CD4-positive, alpha-beta T cell (primary cell): ENCODE measurements around the gene ITK. TPM values are rescaled to one million over a fixed set of nuclear protein-coding genes. Genes with fewer than 3 reads are reported as not detected.
"Not testable (repeated sequence)": the region's sequence is repeated elsewhere in the genome, so short reads cannot be mapped to it uniquely, and the experiment has no call there.

Experiments
- ATAC-seq: fragments of 200-7000 bp; cut with Tn5 transposase; one replicate; pipeline ENCODE4 v1.10.0; 2022; ENCODE audit warnings: mild to moderate bottlenecking; ENCODE audit not compliant: poor library complexity
- CTCF ChIA-PET: fragments of 350-600 bp; sonication (Branson Sonifier 250); formaldehyde crosslinking; loops from one replicate; lab custom pipeline; 2021; ENCODE audit warnings: antibody characterized with exemption, inconsistent platforms; lab: Charles Lee
- POLR2A ChIA-PET: fragments of 350-600 bp; sonication (Branson Sonifier 250); formaldehyde crosslinking; loops from one replicate; lab custom pipeline; 2021; ENCODE audit warnings: antibody characterized with exemption, inconsistent platforms; lab: Charles Lee
- DNase-seq, 14 experiments: peaks; one replicate each; pipeline ENCODE4 v3.0.0-alpha.2; 2013 to 2020; ENCODE audit warnings: mixed read lengths in 2 of 14
- H3K27ac ChIP-seq, 2 donors: one replicate each; pipeline versions ENCODE4 v1.5.1 to v1.7.0; 2013; ENCODE audit warnings: low read length in 2 of 2, low read depth in 1 of 2, mild to moderate bottlenecking in 1 of 2
- H3K27me3 ChIP-seq, 2 experiments: 1 replicate in 1 of 2; 2 replicates in 1 of 2; pipeline versions ENCODE4 v1.6.1 to v1.7.0; 2013; ENCODE audit warnings: low read length in 2 of 2, control low read depth in 1 of 2, mild to moderate bottlenecking in 1 of 2, moderate library complexity in 1 of 2; ENCODE audit not compliant: insufficient read depth in 2 of 2, control insufficient read depth in 1 of 2
- H3K36me3 ChIP-seq: one replicate; pipeline ENCODE4 v1.6.1; 2013; ENCODE audit warnings: low read length, control low read depth; ENCODE audit not compliant: insufficient read depth
- H3K4me1 ChIP-seq: one replicate; pipeline ENCODE4 v1.6.1; 2013; ENCODE audit warnings: low read length, control low read depth; ENCODE audit not compliant: insufficient read depth
- H3K4me3 ChIP-seq: one replicate; pipeline ENCODE4 v1.5.1; 2013; ENCODE audit warnings: mild to moderate bottlenecking, low read length, moderate library complexity
- H3K9me3 ChIP-seq, 2 experiments: 1 replicate in 1 of 2; 2 replicates in 1 of 2; pipeline versions ENCODE4 v1.6.1 to v1.7.0; 2013; ENCODE audit warnings: low read length in 2 of 2, mild to moderate bottlenecking in 2 of 2, control low read depth in 1 of 2, moderate library complexity in 1 of 2; ENCODE audit not compliant: control insufficient read depth in 1 of 2, insufficient read depth in 1 of 2
- H3K27ac Mint-ChIP-seq: one replicate; pipeline ENCODE4 v1.8.0; 2020; ENCODE audit warnings: mixed read lengths
- H3K27me3 Mint-ChIP-seq: one replicate; pipeline ENCODE4 v1.8.0; 2021; ENCODE audit warnings: mixed read lengths
- H3K36me3 Mint-ChIP-seq: one replicate; pipeline ENCODE4 v1.8.0; 2021; ENCODE audit warnings: low read depth, mixed read lengths
- H3K4me1 Mint-ChIP-seq: one replicate; pipeline ENCODE4 v1.8.0; 2021; ENCODE audit warnings: low read depth, mixed read lengths
- H3K4me3 Mint-ChIP-seq: one replicate; pipeline ENCODE4 v1.8.0; 2020; ENCODE audit warnings: mild to moderate bottlenecking, mixed read lengths
- H3K9me3 Mint-ChIP-seq: one replicate; pipeline ENCODE4 v1.8.0; 2020; ENCODE audit warnings: mixed read lengths
- CTCF ChIP-seq: fragments of 200-600 bp; IDR thresholded peaks from one replicate; pipeline ENCODE4 v1.8.0; 2022; ENCODE audit warnings: antibody characterized with exemption, mild to moderate bottlenecking
- intact Hi-C, 2 experiments: fragments of 100-400 bp; cut with DNase I in 1 of 2; cut with micrococcal nuclease in 1 of 2; formaldehyde crosslinking; loops; one replicate each; pipeline versions ENCODE4 v1.15.1 to v1.9.0; 2023 to 2025; cut with DNase I, micrococcal nuclease
- total RNA-seq, 174 experiments: library from RNA in 2 of 174; stranded (reverse) in 2 of 174; gene quantifications; one replicate each; pipeline ENCODE4 v1.2.3 and lab custom pipeline; 2021 to 2026

ITK gene
- total RNA-seq, 2 experiments from 2014 or later: 289 to 292 TPM

DNA sequence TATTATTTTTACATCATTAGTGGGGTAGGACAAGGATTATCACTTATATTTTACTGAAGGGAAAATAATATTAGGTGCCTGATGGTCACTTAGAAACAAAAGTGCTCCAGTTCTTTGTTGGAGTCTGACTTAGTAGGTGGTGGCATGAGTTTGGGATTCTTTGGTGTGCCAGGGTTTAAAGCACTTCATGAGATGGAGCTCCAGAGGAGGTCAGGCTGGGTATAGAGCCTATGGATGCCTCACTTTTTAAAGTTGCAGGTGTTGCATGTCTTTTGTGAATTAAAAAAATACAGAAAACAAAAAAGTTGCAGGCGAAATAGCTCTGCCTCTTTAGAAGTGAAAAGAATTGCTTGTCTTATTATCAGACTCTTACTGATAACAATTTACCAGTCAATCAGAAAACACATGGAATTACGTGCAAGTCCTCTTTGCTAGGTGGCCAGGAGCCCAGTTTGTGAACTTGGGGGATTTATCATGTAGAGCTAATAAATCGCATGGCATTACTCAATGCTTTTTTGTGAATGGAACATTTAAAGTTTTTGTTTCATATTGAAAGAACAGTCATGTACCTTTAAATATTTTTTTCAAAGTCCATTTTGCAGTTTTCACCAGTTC is 1.6 kb downstream of the ITK start:
- Histone ChIP-seq H3K27me3 (no peaks in the 10 kb centered on the region), H3K9me3 (no peaks in the 10 kb centered on the region), H3K27ac (peak overlapping the region; percentile 61 to 74), H3K36me3 (peaks cover 41% of the 10 kb centered on the region), H3K4me1 (peaks cover 39% of the 10 kb centered on the region), H3K4me3 (peak overlapping the region; percentile 85)
- Mint-ChIP-seq H3K27me3 (no peaks in the 10 kb centered on the region), H3K4me1 (peaks cover 66% of the 10 kb centered on the region), H3K27ac (peak overlapping the region; percentile 96), H3K9me3 (peaks cover 4% of the 10 kb centered on the region), H3K36me3 (peaks cover 67% of the 10 kb centered on the region), H3K4me3 (peak overlapping the region; percentile 98)
- DNase-seq: no peak
- ATAC-seq: no peak
- intact Hi-C loops: loop anchor here in 1 of 2 experiments (5.0 kb wide), 1 partner anchor 70 kb away; no protein-coding TSS in a partner anchor
- POLR2A ChIA-PET: interaction anchor here (0.7 to 7.3 kb wide), 14 partner anchors 10 to 90 kb away, joined by 3 to 148 read pairs (median 6); partner anchors contain the start of gene MED7
- TF ChIP-seq CTCF: no peak
- CTCF ChIA-PET: interaction anchor here (1.9 to 3.5 kb wide), 3 partner anchors 9 to 33 kb away, joined by 7 to 13 read pairs (median 7); no protein-coding TSS in a partner anchor

DNA sequence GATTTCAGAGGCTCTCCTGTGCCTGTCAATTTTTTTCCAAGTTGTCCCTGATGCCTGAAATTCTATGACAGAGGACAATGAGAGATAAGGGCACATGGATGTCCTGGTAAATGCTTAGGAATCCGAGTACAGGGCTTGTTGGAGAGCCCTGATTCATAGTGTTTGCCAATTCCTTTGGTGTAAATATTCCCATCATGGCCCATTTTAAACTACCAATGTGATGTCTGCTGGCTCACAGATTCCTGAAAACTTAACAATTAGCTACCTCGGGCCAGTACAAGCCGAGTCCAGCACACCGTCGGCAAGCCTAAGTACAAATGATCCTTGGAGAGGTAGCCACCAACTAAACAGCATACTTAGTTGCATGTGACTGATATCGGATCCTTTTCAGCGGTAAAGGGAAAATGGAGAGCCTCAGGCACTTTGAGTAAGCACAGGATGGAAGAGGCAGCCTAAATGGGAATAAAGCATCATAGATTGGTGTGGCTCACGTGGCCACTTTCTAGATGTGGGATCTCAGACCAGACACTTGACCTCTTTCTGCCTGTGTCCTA is 3.6 kb downstream of the ITK start:
- no peak for TF ChIP-seq CTCF
- ChIA-PET POLR2A (interaction anchor here (0.5 to 7.3 kb wide), 17 partner anchors 11 to 403 kb away, joined by 3 to 148 read pairs (median 5); partner anchors contain the start of gene MED7), CTCF (interaction anchor here (1.0 to 3.5 kb wide), 4 partner anchors 10 to 35 kb away, joined by 3 to 13 read pairs (median 6); no protein-coding TSS in a partner anchor)
- H3K36me3 Mint-ChIP-seq: peaks cover 87% of the 10 kb centered on the region
- peaks cover 67% of the 10 kb centered on the region for H3K4me1 Mint-ChIP-seq
- no peaks in the 10 kb centered on the region for H3K27me3 Mint-ChIP-seq
- peaks cover 61% of the 10 kb centered on the region for H3K36me3 ChIP-seq
- intact Hi-C loops: loop anchor here in 1 of 2 experiments (5.0 kb wide), 1 partner anchor 68 kb away; no protein-coding TSS in a partner anchor
- peak overlapping the region; percentile 85 for H3K4me3 ChIP-seq
- peak overlapping the region; percentile 1 to 47 for H3K27ac ChIP-seq
- DNase-seq (no peak), ATAC-seq (no peak)
- H3K4me1 ChIP-seq: peaks cover 42% of the 10 kb centered on the region
- H3K27me3 ChIP-seq: no peaks in the 10 kb centered on the region
- peak overlapping the region; percentile 96 for H3K27ac Mint-ChIP-seq
- no peaks in the 10 kb centered on the region for H3K9me3 Mint-ChIP-seq
- peak overlapping the region; percentile 92 for H3K4me3 Mint-ChIP-seq
- no peaks in the 10 kb centered on the region for H3K9me3 ChIP-seq

- ATAC-seq, intact Hi-C loops, H3K27me3 Mint-ChIP-seq, H3K9me3 ChIP-seq, H3K27me3 ChIP-seq, H3K9me3 Mint-ChIP-seq: not testable (repeated sequence)
- DNase-seq: peak in 2 of 14 experiments; percentile 41 to 46
- H3K4me3 Mint-ChIP-seq: peak overlapping the region; percentile 92
- Histone ChIP-seq H3K36me3 (peaks cover 67% of the 10 kb centered on the region), H3K4me3 (peak overlapping the region; percentile 85), H3K27ac (peak overlapping the region in 1 of 2 donors; percentile 47), H3K4me1 (peaks cover 42% of the 10 kb centered on the region)
- ChIA-PET POLR2A (interaction anchor here (0.8 to 7.3 kb wide), 13 partner anchors 10 to 122 kb away, joined by 3 to 148 read pairs (median 4); partner anchors contain the start of gene MED7), CTCF (interaction anchor here (0.7 to 3.5 kb wide), 7 partner anchors 9 to 89 kb away, joined by 3 to 13 read pairs (median 3); no protein-coding TSS in a partner anchor)
- H3K36me3 Mint-ChIP-seq: peaks cover 96% of the 10 kb centered on the region
- H3K4me1 Mint-ChIP-seq: peaks cover 67% of the 10 kb centered on the region
- H3K27ac Mint-ChIP-seq: peak overlapping the region; percentile 96
These were observed 4.5 kb downstream of the ITK start for GRCh38 chr5:157185122-157185521.
